Activated CD8-positive, alpha-beta T cell treated with anti-CD3 and anti-CD28 coated beads for 36 hours (primary cell): ENCODE data around the gene RPL13A. TPM values are rescaled to one million over a fixed set of nuclear protein-coding genes. Genes with fewer than 3 reads are reported as not detected.

Experiments used
- ATAC-seq: fragments of 200-7000 bp; cut with Tn5 transposase; one replicate; pipeline ENCODE4 v1.10.0; 2021; ENCODE audit warnings: mild to moderate bottlenecking, moderate library complexity
- CTCF ChIA-PET: fragments of 350-600 bp; sonication (Branson Sonifier 250); formaldehyde crosslinking; loops from one replicate; lab custom pipeline; 2021; ENCODE audit warnings: antibody characterized with exemption; lab: Charles Lee
- POLR2A ChIA-PET: fragments of 350-600 bp; sonication (Branson Sonifier 250); formaldehyde crosslinking; loops from one replicate; lab custom pipeline; 2021; ENCODE audit warnings: antibody characterized with exemption; lab: Charles Lee
- DNase-seq: peaks from one replicate; pipeline ENCODE4 v3.0.0-alpha.2; 2020
- H3K27ac Mint-ChIP-seq: one replicate; pipeline ENCODE4 v1.8.0; 2021; ENCODE audit warnings: mild to moderate bottlenecking, mixed read lengths
- H3K27me3 Mint-ChIP-seq: one replicate; pipeline ENCODE4 v1.8.0; 2021; ENCODE audit warnings: mixed read lengths
- H3K36me3 Mint-ChIP-seq: one replicate; pipeline ENCODE4 v1.8.0; 2021; ENCODE audit warnings: low read depth, mixed read lengths
- H3K4me1 Mint-ChIP-seq: one replicate; pipeline ENCODE4 v1.8.0; 2021; ENCODE audit warnings: low read depth, mixed read lengths
- H3K4me3 Mint-ChIP-seq: one replicate; pipeline ENCODE4 v1.8.0; 2021; ENCODE audit warnings: mild to moderate bottlenecking, moderate library complexity, mixed read lengths
- H3K9me3 Mint-ChIP-seq: one replicate; pipeline ENCODE4 v1.8.0; 2021; ENCODE audit warnings: mixed read lengths
- intact Hi-C: fragments of 100-400 bp; cut with micrococcal nuclease; formaldehyde crosslinking; loops from one replicate; pipeline ENCODE4 v1.10.0; 2022
- total RNA-seq, 2 experiments: library from RNA; stranded (reverse); gene quantifications; one replicate each; pipeline ENCODE4 v1.2.3, GENCODE V29; 2021
- TF ChIP-seq, protein P1 (sequence below): fragments of 200-600 bp; IDR thresholded peaks from one replicate; pipeline ENCODE4 v1.8.0; 2022; ENCODE audit warnings: antibody characterized with exemption, mild to moderate bottlenecking

RPL13A gene
- total RNA-seq, 2 experiments from 2014 or later: 4,285 to 4,329 TPM

- CTCF ChIA-PET: interaction anchor here (1.1 to 3.3 kb wide), 6 partner anchors 21 to 57 kb away, joined by 5 to 16 read pairs (median 6); no protein-coding TSS in a partner anchor
Observed at GRCh38 chr19:49512970-49513745, 25.8 kb downstream of the RPL13A start.

DNA sequence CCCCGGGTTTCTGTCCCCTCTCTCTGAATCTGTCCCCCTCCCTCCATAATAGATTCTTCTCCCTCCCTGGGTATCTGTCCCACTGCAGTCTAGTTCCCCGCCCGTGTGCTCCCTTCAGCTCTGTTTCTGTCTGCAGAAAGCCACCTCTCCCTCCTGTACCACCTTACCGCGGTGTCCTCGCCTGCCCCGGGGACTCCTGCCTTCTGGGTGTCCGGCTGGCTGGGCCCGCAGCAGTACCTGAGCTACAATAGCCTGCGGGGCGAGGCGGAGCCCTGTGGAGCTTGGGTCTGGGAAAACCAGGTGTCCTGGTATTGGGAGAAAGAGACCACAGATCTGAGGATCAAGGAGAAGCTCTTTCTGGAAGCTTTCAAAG, 26.3 kb downstream of the RPL13A start:
- H3K9me3 Mint-ChIP-seq: no peaks in the 10 kb centered on the region
- POLR2A ChIA-PET: interaction anchor here (0.7 to 2.2 kb wide), 6 partner anchors 14 to 47 kb away, joined by 3 to 8 read pairs (median 4); partner anchors contain the start of genes RCN3 and RPL13A
- TF ChIP-seq, protein P1, sequence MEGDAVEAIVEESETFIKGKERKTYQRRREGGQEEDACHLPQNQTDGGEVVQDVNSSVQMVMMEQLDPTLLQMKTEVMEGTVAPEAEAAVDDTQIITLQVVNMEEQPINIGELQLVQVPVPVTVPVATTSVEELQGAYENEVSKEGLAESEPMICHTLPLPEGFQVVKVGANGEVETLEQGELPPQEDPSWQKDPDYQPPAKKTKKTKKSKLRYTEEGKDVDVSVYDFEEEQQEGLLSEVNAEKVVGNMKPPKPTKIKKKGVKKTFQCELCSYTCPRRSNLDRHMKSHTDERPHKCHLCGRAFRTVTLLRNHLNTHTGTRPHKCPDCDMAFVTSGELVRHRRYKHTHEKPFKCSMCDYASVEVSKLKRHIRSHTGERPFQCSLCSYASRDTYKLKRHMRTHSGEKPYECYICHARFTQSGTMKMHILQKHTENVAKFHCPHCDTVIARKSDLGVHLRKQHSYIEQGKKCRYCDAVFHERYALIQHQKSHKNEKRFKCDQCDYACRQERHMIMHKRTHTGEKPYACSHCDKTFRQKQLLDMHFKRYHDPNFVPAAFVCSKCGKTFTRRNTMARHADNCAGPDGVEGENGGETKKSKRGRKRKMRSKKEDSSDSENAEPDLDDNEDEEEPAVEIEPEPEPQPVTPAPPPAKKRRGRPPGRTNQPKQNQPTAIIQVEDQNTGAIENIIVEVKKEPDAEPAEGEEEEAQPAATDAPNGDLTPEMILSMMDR: no peak
- no peaks in the 10 kb centered on the region for H3K27me3 Mint-ChIP-seq
- no peaks in the 10 kb centered on the region for H3K36me3 Mint-ChIP-seq
- DNase-seq (no peak), ATAC-seq (peak; percentile 22)
- peak overlapping the region; percentile 76 for H3K4me3 Mint-ChIP-seq
- intact Hi-C loops: no loop called here
- H3K4me1 Mint-ChIP-seq: peaks cover 19% of the 10 kb centered on the region
- CTCF ChIA-PET: interaction anchor here (1.1 to 3.3 kb wide), 7 partner anchors 13 to 56 kb away, joined by 3 to 16 read pairs (median 5); no protein-coding TSS in a partner anchor
- peak overlapping the region; percentile 79 for H3K27ac Mint-ChIP-seq

More at GRCh38 chr19:49512970-49513745, 25.8 kb downstream of the RPL13A start:
- Mint-ChIP-seq H3K36me3 (no peaks in the 10 kb centered on the region), H3K4me1 (peaks cover 19% of the 10 kb centered on the region), H3K27me3 (no peaks in the 10 kb centered on the region), H3K9me3 (no peaks in the 10 kb centered on the region), H3K27ac (peak overlapping the region; percentile 79), H3K4me3 (peak overlapping the region; percentile 76)
- intact Hi-C loops: no loop called here
- ATAC-seq (peak; percentile 75), DNase-seq (peak; percentile 58)
- POLR2A ChIA-PET: interaction anchor here (0.8 to 2.2 kb wide), 4 partner anchors 14 to 25 kb away, joined by 3 to 8 read pairs (median 4); partner anchors contain the start of genes RCN3 and RPL13A
- TF ChIP-seq, protein P1: no peak

DNA sequence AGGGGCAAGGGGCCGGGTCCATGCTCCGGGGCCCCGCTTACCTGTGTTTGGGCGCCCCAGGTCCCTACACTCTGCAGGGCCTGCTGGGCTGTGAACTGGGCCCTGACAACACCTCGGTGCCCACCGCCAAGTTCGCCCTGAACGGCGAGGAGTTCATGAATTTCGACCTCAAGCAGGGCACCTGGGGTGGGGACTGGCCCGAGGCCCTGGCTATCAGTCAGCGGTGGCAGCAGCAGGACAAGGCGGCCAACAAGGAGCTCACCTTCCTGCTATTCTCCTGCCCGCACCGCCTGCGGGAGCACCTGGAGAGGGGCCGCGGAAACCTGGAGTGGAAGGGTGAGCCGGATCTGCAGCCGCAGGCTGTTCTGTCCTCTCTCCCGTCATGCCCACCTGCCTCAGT, 26.7 kb downstream of the RPL13A start:
- intact Hi-C loops: no loop called here
- TF ChIP-seq, protein P1: no peak
- no peaks in the 10 kb centered on the region for H3K36me3 Mint-ChIP-seq
- H3K4me1 Mint-ChIP-seq: peaks cover 19% of the 10 kb centered on the region
- CTCF ChIA-PET: interaction anchor here (1.1 to 3.3 kb wide), 7 partner anchors 13 to 56 kb away, joined by 3 to 16 read pairs (median 5); no protein-coding TSS in a partner anchor
- no peaks in the 10 kb centered on the region for H3K27me3 Mint-ChIP-seq
- H3K9me3 Mint-ChIP-seq: no peaks in the 10 kb centered on the region
- H3K27ac Mint-ChIP-seq: no peak overlapping the region
- POLR2A ChIA-PET: interaction anchor here (0.6 to 2.2 kb wide), 7 partner anchors 13 to 47 kb away, joined by 3 to 8 read pairs (median 3); partner anchors contain the start of genes RCN3 and RPL13A
- peak overlapping the region; percentile 76 for H3K4me3 Mint-ChIP-seq
- ATAC-seq (no peak), DNase-seq (no peak)

DNA sequence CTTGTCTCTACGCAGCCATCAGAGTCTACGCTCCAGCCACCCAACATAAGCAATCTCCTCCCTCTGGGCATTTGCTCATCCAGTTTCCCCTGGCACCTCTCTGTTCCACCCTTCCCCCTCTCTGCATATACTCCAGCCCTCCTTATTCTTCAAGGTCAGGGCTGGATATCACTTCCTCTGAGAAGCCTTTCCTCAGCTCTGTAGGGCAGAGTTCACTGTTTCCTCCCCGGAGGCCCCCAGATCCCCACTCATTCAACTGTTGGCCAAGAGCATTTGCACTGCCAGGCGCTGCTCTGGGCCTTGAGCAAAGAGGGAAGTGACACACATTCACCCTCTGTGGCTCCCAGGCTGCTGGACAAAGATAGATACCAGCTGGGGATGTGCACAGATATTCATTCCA, 28.4 kb downstream of the RPL13A start:
- intact Hi-C loops: no loop called here
- Mint-ChIP-seq H3K36me3 (no peaks in the 10 kb centered on the region), H3K4me3 (no peak overlapping the region), H3K9me3 (no peaks in the 10 kb centered on the region), H3K4me1 (peaks cover 19% of the 10 kb centered on the region), H3K27ac (no peak overlapping the region), H3K27me3 (no peaks in the 10 kb centered on the region)
- ChIA-PET POLR2A (no interaction called here), CTCF (interaction anchor here (0.8 to 3.3 kb wide), 4 partner anchors 9 to 54 kb away, joined by 3 to 16 read pairs (median 7); no protein-coding TSS in a partner anchor)
- DNase-seq (no peak), ATAC-seq (no peak)
- TF ChIP-seq, protein P1: no peak
